NCI-H187 (cell line): Measurements from ENCODE around the gene DNAAF1.
"Not testable (repeated sequence)": the region's sequence is repeated elsewhere in the genome, so short reads cannot be mapped to it uniquely, and the experiment has no call there.

Experiments used
- DNase-seq, 2 experiments: peaks; one replicate each; lab custom pipeline; 2025; lab: John Stamatoyannopoulos, UW

Gene DNAAF1

GRCh38 chr16:84212154-84212553 lies 67.0 kb downstream of the DNAAF1 start:
- DNase-seq = no peak

DNA sequence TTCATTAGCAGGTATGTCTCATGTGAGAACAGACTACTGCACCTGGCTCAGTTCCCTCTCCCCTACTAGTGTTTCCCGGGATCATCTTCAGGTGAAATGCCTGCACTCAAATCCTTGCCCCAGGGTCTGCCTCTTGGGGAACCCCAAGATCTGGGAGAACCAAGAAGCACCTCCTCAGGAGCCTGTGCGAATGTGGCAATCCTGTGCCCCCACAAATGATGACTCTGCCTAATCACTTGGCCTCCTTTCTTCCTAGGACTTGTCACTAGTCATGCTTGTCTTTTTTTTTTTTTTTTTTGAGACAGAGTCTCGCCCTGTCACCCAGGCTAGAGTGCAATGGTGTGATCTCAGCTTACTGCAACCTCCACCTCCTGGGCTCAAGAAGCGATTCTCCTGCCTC lies 67.5 kb downstream of the DNAAF1 start:
- no peak for DNase-seq

GRCh38 chr16:84214451-84215066 lies 69.5 kb downstream of the DNAAF1 start:
- no peak for DNase-seq

DNA sequence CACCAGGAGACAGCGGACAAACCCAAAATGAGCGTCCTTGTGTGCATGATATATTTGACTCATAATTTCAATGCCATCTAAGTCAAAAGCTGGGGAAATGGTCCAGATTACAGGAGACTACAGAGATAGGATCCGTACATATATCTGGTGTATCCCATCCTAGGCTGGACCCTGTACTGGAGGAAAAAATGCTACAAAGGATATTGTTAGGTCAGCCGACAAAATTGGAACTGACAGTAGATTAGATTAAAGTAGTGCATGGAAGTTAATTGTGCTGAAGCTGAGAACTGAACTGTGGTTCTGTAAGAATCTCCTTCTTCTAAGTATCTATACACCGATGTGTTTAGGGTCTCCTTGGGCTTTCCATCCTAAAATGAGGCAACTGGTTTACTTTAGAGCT lies 70.4 kb downstream of the DNAAF1 start:
- DNase-seq = no peak

GRCh38 chr16:84216144-84216543 lies 71.0 kb downstream of the DNAAF1 start:
- DNase-seq = not testable (repeated sequence)

- DNase-seq = no peak
Observed at GRCh38 chr16:84218176-84218823, 73.2 kb downstream of the DNAAF1 start.

- no peak for DNase-seq
Observed at GRCh38 chr16:84218956-84219355, 73.8 kb downstream of the DNAAF1 start.

GRCh38 chr16:84220851-84221250 lies 75.7 kb downstream of the DNAAF1 start:
- no peak for DNase-seq

GRCh38 chr16:84223456-84223855 lies 78.3 kb downstream of the DNAAF1 start:
- DNase-seq = no peak

DNA sequence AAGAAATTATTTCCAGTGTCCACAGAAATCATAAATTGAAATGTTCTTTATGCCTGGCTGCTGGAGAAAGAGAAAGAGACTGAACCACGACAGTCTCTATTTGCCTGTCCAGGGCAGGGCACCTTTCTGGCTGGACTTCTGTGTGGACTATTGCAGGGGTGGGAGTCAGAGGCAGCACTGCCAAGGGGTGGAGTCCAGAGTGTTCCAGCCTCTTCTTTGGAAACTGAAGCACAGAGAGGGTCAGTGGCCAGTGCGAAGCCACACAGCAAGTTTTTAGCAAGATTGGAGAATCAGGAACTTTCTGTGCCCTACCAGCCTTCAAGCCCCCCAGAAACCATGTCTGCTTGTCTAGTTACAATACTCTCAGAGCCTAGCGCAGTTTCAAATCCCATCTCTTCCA lies 79.4 kb downstream of the DNAAF1 start:
- no peak for DNase-seq

DNA sequence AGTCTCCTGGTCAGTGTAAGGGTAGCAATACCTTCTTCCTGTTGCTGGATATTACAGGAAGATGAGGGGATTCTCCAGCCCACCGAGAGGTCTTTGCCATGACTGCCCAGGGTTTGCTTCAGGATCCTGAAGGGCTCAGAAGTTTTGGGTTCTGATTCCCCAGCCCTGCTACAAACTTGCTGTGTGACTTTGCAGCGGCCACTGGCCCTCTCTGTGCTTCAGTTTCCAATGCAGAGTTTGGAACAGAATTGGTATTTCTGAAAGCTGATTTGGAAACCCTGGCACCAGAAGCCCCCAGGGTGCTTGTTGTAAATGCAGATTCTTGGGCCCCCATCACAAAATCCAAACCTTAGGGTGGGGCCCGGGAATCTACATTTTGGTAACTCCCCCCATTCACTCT lies 80.0 kb downstream of the DNAAF1 start:
- no peak for DNase-seq

DNA sequence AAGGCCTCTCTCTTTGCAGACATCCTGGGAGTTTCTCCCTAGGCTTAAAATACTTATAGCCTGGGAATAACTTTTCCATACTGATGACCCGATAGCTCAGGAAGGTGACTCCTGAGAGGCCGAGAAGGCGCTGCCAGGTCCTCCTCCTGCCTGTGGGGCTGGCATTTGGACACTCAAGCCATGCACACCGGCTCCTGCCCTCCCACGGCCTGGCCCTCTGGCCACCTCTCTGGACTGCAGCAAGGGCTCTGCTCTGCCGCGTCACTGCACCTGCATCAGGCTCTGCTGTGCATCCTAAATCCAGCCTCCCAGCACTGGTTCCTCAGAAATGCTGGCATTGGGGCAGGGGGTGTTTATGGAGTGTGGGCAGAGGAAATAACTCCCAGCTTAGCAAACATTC lies 80.5 kb downstream of the DNAAF1 start:
- DNase-seq = no peak

DNA sequence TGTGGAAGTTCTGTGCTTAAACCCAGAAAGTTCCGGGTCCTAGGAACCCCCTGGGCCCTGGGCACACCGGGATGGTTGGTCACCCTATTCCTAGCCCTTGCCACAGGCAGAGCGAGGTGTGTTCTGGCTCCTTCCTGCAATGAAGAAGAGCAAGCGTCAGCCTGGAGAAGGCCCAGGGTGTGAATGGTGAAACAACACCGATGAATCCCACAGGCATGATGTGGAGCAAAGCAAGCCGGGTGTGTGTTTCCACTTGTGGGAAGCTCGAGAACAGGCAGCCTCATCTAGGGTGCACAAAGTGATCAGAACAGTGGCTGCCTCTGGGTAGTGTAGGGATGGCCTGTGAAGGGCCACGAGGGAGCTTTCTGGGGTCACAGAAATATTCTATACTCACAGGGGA lies 80.9 kb downstream of the DNAAF1 start:
- no peak for DNase-seq
